ENCODE data around the gene PORCN. TPM values are rescaled to one million over a fixed set of nuclear protein-coding genes. Genes with fewer than 3 reads are reported as not detected.

Gene PORCN
- total and polyA plus RNA-seq, 9 of the 15 experiments (the other 6 are each of a cell fraction or from before 2014, with no cell fraction given) = 0.34 to 5.1 (median 2.8) TPM

DNA sequence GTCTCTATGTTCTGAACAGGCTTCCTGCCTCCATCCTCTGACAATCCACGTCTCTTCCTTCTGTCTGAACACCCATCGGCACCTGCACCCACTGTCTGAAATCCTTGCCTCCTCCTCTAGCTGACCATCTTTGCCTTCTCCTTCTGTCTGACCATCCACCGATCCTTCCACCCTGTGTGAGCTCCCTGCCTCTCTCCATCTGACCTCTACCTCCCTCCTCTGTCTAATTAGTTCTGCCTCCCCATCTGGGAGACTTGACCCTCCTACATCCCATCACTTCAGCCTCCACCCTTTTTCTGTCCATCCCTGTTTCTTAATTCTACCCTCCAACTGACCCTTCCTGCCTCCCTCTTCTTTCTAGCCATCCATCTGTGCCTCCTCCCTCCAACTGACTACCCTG lies 48.8 kb upstream of the PORCN start (continued):
- TF ChIP-seq, protein P1, sequence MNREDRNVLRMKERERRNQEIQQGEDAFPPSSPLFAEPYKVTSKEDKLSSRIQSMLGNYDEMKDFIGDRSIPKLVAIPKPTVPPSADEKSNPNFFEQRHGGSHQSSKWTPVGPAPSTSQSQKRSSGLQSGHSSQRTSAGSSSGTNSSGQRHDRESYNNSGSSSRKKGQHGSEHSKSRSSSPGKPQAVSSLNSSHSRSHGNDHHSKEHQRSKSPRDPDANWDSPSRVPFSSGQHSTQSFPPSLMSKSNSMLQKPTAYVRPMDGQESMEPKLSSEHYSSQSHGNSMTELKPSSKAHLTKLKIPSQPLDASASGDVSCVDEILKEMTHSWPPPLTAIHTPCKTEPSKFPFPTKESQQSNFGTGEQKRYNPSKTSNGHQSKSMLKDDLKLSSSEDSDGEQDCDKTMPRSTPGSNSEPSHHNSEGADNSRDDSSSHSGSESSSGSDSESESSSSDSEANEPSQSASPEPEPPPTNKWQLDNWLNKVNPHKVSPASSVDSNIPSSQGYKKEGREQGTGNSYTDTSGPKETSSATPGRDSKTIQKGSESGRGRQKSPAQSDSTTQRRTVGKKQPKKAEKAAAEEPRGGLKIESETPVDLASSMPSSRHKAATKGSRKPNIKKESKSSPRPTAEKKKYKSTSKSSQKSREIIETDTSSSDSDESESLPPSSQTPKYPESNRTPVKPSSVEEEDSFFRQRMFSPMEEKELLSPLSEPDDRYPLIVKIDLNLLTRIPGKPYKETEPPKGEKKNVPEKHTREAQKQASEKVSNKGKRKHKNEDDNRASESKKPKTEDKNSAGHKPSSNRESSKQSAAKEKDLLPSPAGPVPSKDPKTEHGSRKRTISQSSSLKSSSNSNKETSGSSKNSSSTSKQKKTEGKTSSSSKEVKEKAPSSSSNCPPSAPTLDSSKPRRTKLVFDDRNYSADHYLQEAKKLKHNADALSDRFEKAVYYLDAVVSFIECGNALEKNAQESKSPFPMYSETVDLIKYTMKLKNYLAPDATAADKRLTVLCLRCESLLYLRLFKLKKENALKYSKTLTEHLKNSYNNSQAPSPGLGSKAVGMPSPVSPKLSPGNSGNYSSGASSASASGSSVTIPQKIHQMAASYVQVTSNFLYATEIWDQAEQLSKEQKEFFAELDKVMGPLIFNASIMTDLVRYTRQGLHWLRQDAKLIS (CRISPR knock-in tag; IDR thresholded peaks at IDR 0.05) = no peak
- TF ChIP-seq, protein P2, sequence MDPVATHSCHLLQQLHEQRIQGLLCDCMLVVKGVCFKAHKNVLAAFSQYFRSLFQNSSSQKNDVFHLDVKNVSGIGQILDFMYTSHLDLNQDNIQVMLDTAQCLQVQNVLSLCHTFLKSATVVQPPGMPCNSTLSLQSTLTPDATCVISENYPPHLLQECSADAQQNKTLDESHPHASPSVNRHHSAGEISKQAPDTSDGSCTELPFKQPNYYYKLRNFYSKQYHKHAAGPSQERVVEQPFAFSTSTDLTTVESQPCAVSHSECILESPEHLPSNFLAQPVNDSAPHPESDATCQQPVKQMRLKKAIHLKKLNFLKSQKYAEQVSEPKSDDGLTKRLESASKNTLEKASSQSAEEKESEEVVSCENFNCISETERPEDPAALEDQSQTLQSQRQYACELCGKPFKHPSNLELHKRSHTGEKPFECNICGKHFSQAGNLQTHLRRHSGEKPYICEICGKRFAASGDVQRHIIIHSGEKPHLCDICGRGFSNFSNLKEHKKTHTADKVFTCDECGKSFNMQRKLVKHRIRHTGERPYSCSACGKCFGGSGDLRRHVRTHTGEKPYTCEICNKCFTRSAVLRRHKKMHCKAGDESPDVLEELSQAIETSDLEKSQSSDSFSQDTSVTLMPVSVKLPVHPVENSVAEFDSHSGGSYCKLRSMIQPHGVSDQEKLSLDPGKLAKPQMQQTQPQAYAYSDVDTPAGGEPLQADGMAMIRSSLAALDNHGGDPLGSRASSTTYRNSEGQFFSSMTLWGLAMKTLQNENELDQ (CRISPR knock-in tag; IDR thresholded peaks at IDR 0.05; ENCODE audit: borderline replicate concordance) = no peak
- no peak for TF ChIP-seq MCM3 (IDR thresholded peaks at IDR 0.05)

DNA sequence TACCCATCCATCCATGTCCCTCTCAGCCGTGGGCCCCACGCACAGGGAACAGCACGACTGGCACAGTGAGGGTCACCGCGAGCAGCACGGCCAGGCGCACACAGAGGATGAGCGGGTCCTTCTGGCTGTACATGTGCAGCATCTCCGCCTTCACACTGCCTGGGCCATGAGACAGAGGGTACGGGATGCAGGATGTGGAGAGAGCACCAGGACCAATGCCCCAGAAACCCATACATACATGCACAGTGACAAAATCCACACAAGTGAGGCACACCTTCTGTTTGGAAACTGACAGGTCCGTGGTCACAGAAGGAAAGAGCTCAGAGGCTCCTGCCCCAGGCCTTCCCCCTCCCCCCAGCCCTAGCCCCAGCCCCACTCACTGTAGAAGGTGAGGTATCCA lies 48.2 kb upstream of the PORCN start:
- WGBS (ENCODE audit: insufficient coverage, low coverage, missing lambda C conversion rate) = 97% methylated on average over 10 of the region's 11 CpGs
- Histone ChIP-seq H3K27me3 (ENCODE audit: control insufficient read depth in 2 of 2, insufficient read depth in 2 of 2, low read length in 2 of 2) (no peaks in the 10 kb centered on the region), H3K4me3 (no peak overlapping the region), H3K4me2 (ENCODE audit: insufficient read depth, low read length) (no peak overlapping the region), H4K20me1 (replicated peaks; ENCODE audit: control insufficient read depth, insufficient read depth, low read length) (no peaks in the 10 kb centered on the region), H3K27ac (ENCODE audit: extremely low read depth, low read depth, low read length) (no peak overlapping the region), H3K79me2 (ENCODE audit: control insufficient read depth, insufficient read depth, low read length) (peaks cover 19% of the 10 kb centered on the region), H3K9me3 (replicated peaks; ENCODE audit: control insufficient read depth, insufficient read depth, low read depth, low read length) (no peaks in the 10 kb centered on the region), H3K36me3 (ENCODE audit: control insufficient read depth, insufficient read depth, low read length) (peaks cover 62% of the 10 kb centered on the region), H3K4me1 (replicated peaks in 1 of 2; ENCODE audit: control insufficient read depth in 2 of 2, insufficient read depth in 2 of 2, low read length in 2 of 2) (peaks cover 5 to 12% of the 10 kb centered on the region in 2 experiments; a peak in 4 of 5 replicates), H2AFZ (ENCODE audit: low read depth, low read length) (no peak overlapping the region), H3K9me1 (ENCODE audit: control insufficient read depth, insufficient read depth, low read length) (no peaks in the 10 kb centered on the region), H3K9ac (ENCODE audit: insufficient read depth in 1 of 2, low read depth in 2 of 2, low read length in 2 of 2) (no peak overlapping the region)
- intact Hi-C loops (cut with micrococcal nuclease) = no loop called here
- in situ Hi-C loops (cut with MboI) = no loop called here
- DNase-seq (ENCODE audit: extremely low read depth in 1 of 4, low spot score in 3 of 4) = no peak
- BruUV-seq (replicated peaks) = no TSS peak
- TF ChIP-seq RBFOX2 (IDR thresholded peaks at IDR 0.05; ENCODE audit: low read depth, low read length) (peak; percentile 41), NCOR1 (IDR thresholded peaks at IDR 0.05) (no peak)
- POLR2A ChIA-PET = interaction anchor here (0.5 kb wide), 1 partner anchor 119 kb away, joined by 3 read pairs; no protein-coding TSS in a partner anchor
- no peak for ATAC-seq
- CTCF ChIA-PET (ENCODE audit: low intra/inter-chr PET ratio) = no interaction called here
- FAIRE-seq = no peak
